Endothelial cell of umbilical vein (primary cell): ENCODE results near the gene ELMOD3. TPM values are rescaled to one million over a fixed set of nuclear protein-coding genes. Genes with fewer than 3 reads are reported as not detected.

Experiments
- BruUV-seq: library from RNA; stranded (reverse); fragments of 400-500 nt; replicated peaks from 2 replicates; lab custom pipeline; 2021; lab: Mats Ljungman, UMichigan
- CTCF ChIA-PET: fragments of 300-600, 350-600 bp; sonication (Branson Sonifier 250); formaldehyde crosslinking; loops from one replicate; lab custom pipeline; 2021; ENCODE audit warnings: antibody characterized with exemption, inconsistent platforms; lab: Charles Lee
- POLR2A ChIA-PET: fragments of 300-600, 350-600 bp; sonication (Branson Sonifier 250); formaldehyde crosslinking; loops from one replicate; lab custom pipeline; 2021; ENCODE audit warnings: antibody characterized with exemption, inconsistent platforms; lab: Charles Lee
- DNase-seq: peaks from one replicate; pipeline ENCODE4 v3.0.0-alpha.2; 2011; ENCODE audit warnings: low read depth, low spot score
- FAIRE-seq: peaks from 2 replicates; lab custom pipeline; 2011; peaks lifted over from hg19 to GRCh38; lab: Jason Lieb, UNC
- H2AFZ ChIP-seq: 2 replicates; pipeline ENCODE4 v1.6.0; 2012; ENCODE audit warnings: low read depth, low read length, control low read depth, inconsistent platforms
- H3K27ac ChIP-seq: 2 replicates; pipeline ENCODE4 v1.5.1; 2011; ENCODE audit warnings: low read depth, mild to moderate bottlenecking, control low read depth, low read length, moderate library complexity; ENCODE audit not compliant: insufficient read depth
- H3K27me3 ChIP-seq, 2 experiments: 2 replicates each; pipeline versions ENCODE4 v1.6.0 to v1.6.1; 2011; ENCODE audit warnings: low read length in 2 of 2, mixed read lengths in 1 of 2; ENCODE audit not compliant: control insufficient read depth in 2 of 2, insufficient read depth in 2 of 2
- H3K36me3 ChIP-seq, 2 experiments: 2 replicates in 1 of 2; 3 replicates in 1 of 2; pipeline ENCODE4 v1.5.1; 2011; ENCODE audit warnings: low read length in 2 of 2, mild to moderate bottlenecking in 1 of 2, moderate library complexity in 1 of 2; ENCODE audit not compliant: control insufficient read depth in 2 of 2, insufficient read depth in 2 of 2; ENCODE audit errors: extremely low read depth in 1 of 2
- H3K4me1 ChIP-seq: 3 replicates; pipeline ENCODE4 v1.5.1; 2011; ENCODE audit warnings: mild to moderate bottlenecking, low read length; ENCODE audit not compliant: control insufficient read depth, insufficient read depth; ENCODE audit errors: extremely low read depth
- H3K4me2 ChIP-seq: 2 replicates; pipeline ENCODE4 v1.6.1; 2011; ENCODE audit warnings: low read length, control low read depth, mixed read lengths; ENCODE audit not compliant: insufficient read depth
- H3K4me3 ChIP-seq, 3 experiments: fragments of 200-600 bp in 1 of 3; sonication (generic), shearing (Covaris generic) in 1 of 3; replicated peaks in 1 of 3; 2 replicates each; pipeline ENCODE4 v1.5.1; 2011 to 2016; ENCODE audit warnings: control low read depth in 3 of 3, low read length in 3 of 3, mild to moderate bottlenecking in 2 of 3, inconsistent platforms in 1 of 3, low read depth in 1 of 3, moderate library complexity in 1 of 3; ENCODE audit not compliant: insufficient read depth in 1 of 3
- H3K79me2 ChIP-seq: 2 replicates; pipeline ENCODE4 v1.6.0; 2012; ENCODE audit warnings: low read length, inconsistent platforms; ENCODE audit not compliant: control insufficient read depth, insufficient read depth
- H3K9ac ChIP-seq: replicated peaks from 2 replicates; pipeline ENCODE3; 2011; ENCODE audit warnings: low read length, control low read depth; ENCODE audit not compliant: insufficient read depth; ENCODE audit errors: extremely low read depth
- H3K9me1 ChIP-seq: replicated peaks from 3 replicates; pipeline ENCODE4 v1.6.0; 2011; ENCODE audit warnings: mild to moderate bottlenecking, low read length; ENCODE audit not compliant: control insufficient read depth, insufficient read depth; ENCODE audit errors: extremely low read depth
- H3K9me3 ChIP-seq: replicated peaks from 2 replicates; pipeline ENCODE4 v1.5.1; 2012; ENCODE audit warnings: low read length, inconsistent platforms; ENCODE audit not compliant: control insufficient read depth, insufficient read depth
- H4K20me1 ChIP-seq: replicated peaks from 2 replicates; pipeline ENCODE3; 2011; ENCODE audit warnings: mild to moderate bottlenecking, low read length; ENCODE audit not compliant: control insufficient read depth, insufficient read depth; ENCODE audit errors: extremely low read depth
- EZH2 ChIP-seq: IDR thresholded peaks from 2 replicates; pipeline ENCODE4 v1.6.1; 2012; ENCODE audit warnings: borderline replicate concordance, low read depth, mild to moderate bottlenecking, moderate library complexity, low read length, inconsistent platforms; ENCODE audit not compliant: severe bottlenecking
- FOS ChIP-seq: IDR thresholded peaks from 2 replicates; pipeline ENCODE4 v1.6.1; 2011; ENCODE audit warnings: mild to moderate bottlenecking, low read length, moderate library complexity, borderline replicate concordance; ENCODE audit not compliant: insufficient read depth
- GATA2 ChIP-seq: IDR thresholded peaks from 2 replicates; pipeline ENCODE4 v1.7.0; 2011; ENCODE audit warnings: low read depth, mild to moderate bottlenecking, moderate library complexity, mixed read lengths, low read length; ENCODE audit not compliant: insufficient read length, insufficient read depth
- JUN ChIP-seq: IDR thresholded peaks from 2 replicates; pipeline ENCODE4 v1.6.1; 2011; ENCODE audit warnings: borderline replicate concordance, low read depth; ENCODE audit not compliant: insufficient read length, insufficient read depth
- MYC ChIP-seq: IDR thresholded peaks from one replicate; pipeline ENCODE4 v1.6.1; 2011; ENCODE audit warnings: mild to moderate bottlenecking, low read depth, low read length
- POLR2A ChIP-seq: IDR thresholded peaks from 2 replicates; pipeline ENCODE4 v1.6.1; 2012; ENCODE audit warnings: low read depth, mild to moderate bottlenecking, control low read depth, low read length
- POLR2AphosphoS5 ChIP-seq: IDR thresholded peaks from 2 replicates; pipeline ENCODE4 v1.6.1; 2012; ENCODE audit warnings: low read depth, mild to moderate bottlenecking, control low read depth, low read length, moderate library complexity; ENCODE audit not compliant: insufficient read depth
- dilution Hi-C: fragments of 300-500 bp; cut with MboI; formaldehyde crosslinking; loops from one replicate; pipeline ENCODE4 v1.15.0; 2019; ENCODE audit warnings: low sequenced_read_pairs; ENCODE audit not compliant: extremely low pct_ligation_motif_present
- intact Hi-C: fragments of 100-400 bp; cut with micrococcal nuclease; formaldehyde crosslinking; loops from one replicate; pipeline ENCODE4 v1.10.0; 2022
- polyA plus RNA-seq, 4 experiments: library from polyadenylated mRNA; depleted of rRNA in 3 of 4; stranded (reverse) in 3 of 4; unstranded in 1 of 4; fragments of >200 nt; gene quantifications; 2 replicates each; pipeline versions ENCODE4 v1.2.1 to v1.2.3, GENCODE V29; 2011 to 2012; ENCODE audit warnings: missing spikeins in 1 of 4
- total RNA-seq: library from RNA; stranded (reverse); gene quantifications from 2 replicates; pipeline ENCODE4 v1.2.3, GENCODE V29; 2021
- TF ChIP-seq, protein P1 (sequence below), 2 donors: IDR thresholded peaks; 1 replicate in 1 of 2; 2 replicates in 1 of 2; pipeline ENCODE4 v1.5.1; 2011; ENCODE audit warnings: low read length in 2 of 2, mild to moderate bottlenecking in 2 of 2, moderate library complexity in 2 of 2, control low read depth in 1 of 2, inconsistent platforms in 1 of 2, low read depth in 1 of 2; ENCODE audit not compliant: insufficient read depth in 1 of 2; ENCODE audit errors: extremely low read depth in 1 of 2
- TF ChIP-seq, protein P2 (sequence below): IDR thresholded peaks from 2 replicates; pipeline ENCODE4 v1.6.1; 2011; ENCODE audit not compliant: insufficient read depth, insufficient read length

Gene ELMOD3
- total and polyA plus RNA-seq, 2 donors (not counting 3 experiments of a cell fraction or from before 2014, with no cell fraction given) = 12.3 to 22.0 TPM

DNA sequence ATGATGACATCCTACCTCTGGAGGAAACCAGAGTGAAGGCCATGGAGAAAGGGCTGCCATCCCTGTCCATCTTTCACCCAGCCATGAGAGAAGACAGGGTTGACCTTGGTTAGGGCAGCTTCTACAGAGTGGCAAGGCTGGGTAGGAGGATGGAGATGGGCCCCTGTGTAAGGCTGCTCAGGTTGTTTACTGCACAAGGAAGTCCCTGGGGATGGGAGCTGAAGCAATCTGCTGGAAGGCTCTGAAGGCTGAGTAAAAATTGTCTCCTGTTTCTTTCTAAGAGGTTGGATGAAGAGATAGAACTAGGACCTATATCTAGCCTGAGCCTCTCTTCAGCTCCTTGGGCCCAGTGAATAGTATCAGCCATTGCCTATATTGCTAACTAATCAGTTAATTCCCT is 14.4 kb downstream of the ELMOD3 start:
- Histone ChIP-seq H4K20me1 (no peaks in the 10 kb centered on the region), H3K4me2 (no peak overlapping the region), H3K4me1 (no peaks in the 10 kb centered on the region), H2AFZ (no peak overlapping the region), H3K27ac (no peak overlapping the region), H3K9me3 (no peaks in the 10 kb centered on the region), H3K4me3 (no peak overlapping the region), H3K36me3 (peaks cover 0 to 1% of the 10 kb centered on the region in 2 experiments), H3K9ac (no peak overlapping the region), H3K27me3 (no peaks in the 10 kb centered on the region), H3K9me1 (no peaks in the 10 kb centered on the region), H3K79me2 (no peaks in the 10 kb centered on the region)
- BruUV-seq = no TSS peak
- DNase-seq (no peak), FAIRE-seq (no peak)
- intact Hi-C loops = no loop called here
- ChIA-PET CTCF (interaction anchor here (0.6 kb wide), 1 partner anchor 263 kb away, joined by 3 read pairs; no protein-coding TSS in a partner anchor), POLR2A (no interaction called here)
- dilution Hi-C loops = no loop called here
- TF ChIP-seq MYC (no peak), GATA2 (no peak), EZH2 (no peak), JUN (no peak)
- TF ChIP-seq, protein P1, sequence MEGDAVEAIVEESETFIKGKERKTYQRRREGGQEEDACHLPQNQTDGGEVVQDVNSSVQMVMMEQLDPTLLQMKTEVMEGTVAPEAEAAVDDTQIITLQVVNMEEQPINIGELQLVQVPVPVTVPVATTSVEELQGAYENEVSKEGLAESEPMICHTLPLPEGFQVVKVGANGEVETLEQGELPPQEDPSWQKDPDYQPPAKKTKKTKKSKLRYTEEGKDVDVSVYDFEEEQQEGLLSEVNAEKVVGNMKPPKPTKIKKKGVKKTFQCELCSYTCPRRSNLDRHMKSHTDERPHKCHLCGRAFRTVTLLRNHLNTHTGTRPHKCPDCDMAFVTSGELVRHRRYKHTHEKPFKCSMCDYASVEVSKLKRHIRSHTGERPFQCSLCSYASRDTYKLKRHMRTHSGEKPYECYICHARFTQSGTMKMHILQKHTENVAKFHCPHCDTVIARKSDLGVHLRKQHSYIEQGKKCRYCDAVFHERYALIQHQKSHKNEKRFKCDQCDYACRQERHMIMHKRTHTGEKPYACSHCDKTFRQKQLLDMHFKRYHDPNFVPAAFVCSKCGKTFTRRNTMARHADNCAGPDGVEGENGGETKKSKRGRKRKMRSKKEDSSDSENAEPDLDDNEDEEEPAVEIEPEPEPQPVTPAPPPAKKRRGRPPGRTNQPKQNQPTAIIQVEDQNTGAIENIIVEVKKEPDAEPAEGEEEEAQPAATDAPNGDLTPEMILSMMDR (IDR thresholded peaks at IDR 0.05; ENCODE audit: extremely low read depth in 1 of 2, insufficient read depth in 1 of 2, low read depth in 1 of 2, low read length in 2 of 2) = no peak

DNA sequence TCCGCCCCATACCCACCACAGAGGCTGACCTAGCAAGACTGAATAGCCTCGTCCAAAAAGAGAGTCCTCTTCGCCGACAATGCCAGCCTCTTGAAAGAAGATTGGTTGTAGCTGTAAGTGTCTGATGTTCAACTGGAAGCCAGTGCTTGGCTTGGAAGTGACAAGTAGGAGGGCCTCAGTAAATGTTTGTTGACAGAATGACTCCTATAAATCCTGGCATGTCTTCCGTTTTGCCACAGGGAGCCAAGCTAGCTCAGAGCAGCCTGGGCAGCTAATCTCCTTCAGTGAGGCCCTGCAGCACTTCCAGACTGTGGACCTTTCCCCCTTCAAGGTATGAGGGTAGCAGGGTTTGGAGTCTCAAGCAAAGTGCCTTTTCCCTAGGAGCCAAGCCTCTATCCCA is 14.9 kb downstream of the ELMOD3 start:
- no peaks in the 10 kb centered on the region for H3K27me3 ChIP-seq
- H3K27ac ChIP-seq = no peak overlapping the region
- no peaks in the 10 kb centered on the region for H3K9me3 ChIP-seq
- FAIRE-seq (no peak), DNase-seq (no peak)
- ChIA-PET POLR2A (no interaction called here), CTCF (interaction anchor here (0.6 kb wide), 1 partner anchor 13 kb away, joined by 3 read pairs; no protein-coding TSS in a partner anchor)
- TF ChIP-seq, protein P1 (IDR thresholded peaks at IDR 0.05; ENCODE audit: extremely low read depth in 1 of 2, insufficient read depth in 1 of 2, low read depth in 1 of 2, low read length in 2 of 2) = no peak
- TF ChIP-seq FOS (no peak), MYC (no peak), JUN (no peak), GATA2 (no peak), POLR2AphosphoS5 (no peak), EZH2 (no peak), POLR2A (no peak)
- TF ChIP-seq, protein P2, sequence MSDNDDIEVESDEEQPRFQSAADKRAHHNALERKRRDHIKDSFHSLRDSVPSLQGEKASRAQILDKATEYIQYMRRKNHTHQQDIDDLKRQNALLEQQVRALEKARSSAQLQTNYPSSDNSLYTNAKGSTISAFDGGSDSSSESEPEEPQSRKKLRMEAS = no peak
- no peaks in the 10 kb centered on the region for H3K36me3 ChIP-seq
- BruUV-seq = no TSS peak
- H3K4me1 ChIP-seq = no peaks in the 10 kb centered on the region
- no peak overlapping the region for H3K4me3 ChIP-seq
- H3K9ac ChIP-seq = no peak overlapping the region
- H4K20me1 ChIP-seq = no peaks in the 10 kb centered on the region
- no peak overlapping the region for H3K4me2 ChIP-seq
- dilution Hi-C loops = no loop called here
- H3K9me1 ChIP-seq = no peaks in the 10 kb centered on the region
- no peak overlapping the region for H2AFZ ChIP-seq
- no peaks in the 10 kb centered on the region for H3K79me2 ChIP-seq
- intact Hi-C loops = no loop called here
